Pancreas (tissue), 10 donors: ENCODE results near the gene PREB. TPM values are rescaled to one million over a fixed set of nuclear protein-coding genes. Genes with fewer than 3 reads are reported as not detected.
A peak's percentile ranks its signal among the peaks of the same experiment; 100 is the strongest.

Experiments used
- ATAC-seq, 4 donors: fragments of 200-7000 bp; cut with Tn5 transposase; one replicate each; pipeline versions ENCODE4 v1.8.0 to v1.9.1; 2020; ENCODE audit warnings: mild to moderate bottlenecking in 4 of 4, moderate library complexity in 4 of 4
- DNase-seq, 6 donors: peaks; one replicate each; pipeline ENCODE4 v3.0.0-alpha.2; 2020
- FAIRE-seq: peaks from 2 replicates; lab custom pipeline; 2012; peaks lifted over from hg19 to GRCh38; lab: Jason Lieb, UNC
- H3K27ac ChIP-seq, 4 donors: fragments of 200-600 bp; sonication (generic); 1 replicate in 3 of 4; 2 replicates in 1 of 4; pipeline versions ENCODE4 v1.5.0 to v1.8.0; 2020
- H3K27me3 ChIP-seq, 4 donors: fragments of 200-600 bp; one replicate each; pipeline ENCODE4 v1.8.0; 2021
- H3K36me3 ChIP-seq, 3 donors: fragments of 200-600 bp; sonication (generic) in 1 of 3; one replicate each; pipeline versions ENCODE4 v1.5.0 to v1.8.0; 2020 to 2021
- H3K4me1 ChIP-seq, 3 donors: fragments of 200-600 bp; one replicate each; pipeline ENCODE4 v1.8.0; 2021
- H3K4me3 ChIP-seq, 4 donors: fragments of 200-600 bp; sonication (generic) in 2 of 4; one replicate each; pipeline versions ENCODE4 v1.5.0 to v1.8.0; 2020 to 2021
- H3K9me3 ChIP-seq, 4 donors: fragments of 200-600 bp; one replicate each; pipeline ENCODE4 v1.8.0; 2021
- CTCF ChIP-seq, 4 donors: fragments of 200-600 bp; sonication (generic) in 3 of 4; IDR thresholded peaks; one replicate each; pipeline versions ENCODE4 v1.5.0 to v1.8.0; 2021; ENCODE audit warnings: antibody characterized with exemption in 4 of 4
- WGBS, 2 donors: extraction: QIAGEN DNeasy Blood & Tissue Kit; methylation state at CpG; one replicate each; pipeline ENCODE4 v1.1.7; 2013; 5-methylcytosine and 5-hydroxymethylcytosine counted together
- intact Hi-C, 3 donors: fragments of 100-400 bp; cut with DNase I; formaldehyde crosslinking; loops; one replicate each; pipeline versions ENCODE4 v1.11.1 to v1.14.2; 2022
- polyA plus RNA-seq, 2 donors: library from polyadenylated mRNA; stranded (reverse); fragments of 200-250 nt; gene quantifications; one replicate each; pipeline ENCODE4 v1.2.3, GENCODE V29; 2013
- total RNA-seq, 6 donors: library from RNA; stranded (reverse); fragmentation: NEBNext Ultra II Directional in 4 of 6; extraction: Animal tissue kit (Norgen Biotek cat#: 25700) in 4 of 6; gene quantifications; one replicate each; pipeline versions ENCODE4 v1.2.1 to v1.2.4, GENCODE V29; 2021 to 2023
- donor health status: healthy with polysubstance abuse.
- donor health status: DM: no; HTN: no; CAD: no; lungs with moderate emphysema.
- donor health status: DM: no; HTN: no; CAD: no.
- donor health status: control.
- donor health status: control.
- donor health status: Bipolar disorder and iron deficiency.
- donor health status: DM: yes; HTN: yes; CAD: no.
- donor health status: DM: no; HTN: no; CAD: no.
- donor health status: DM: no; HTN: no; CAD: no.
- donor health status: DM: yes; HTN: yes; CAD: no.

The PREB gene
- total and polyA plus RNA-seq, 8 donors, result 24.6 to 73.6 (median 31.2) TPM

GRCh38 chr2:27097341-27097740, 37.1 kb downstream of the PREB start:
- 88 to 96% methylated on average over 14 of the region's 14 CpGs for WGBS, 2 donors
- Histone ChIP-seq H3K36me3 (no peaks in the 10 kb centered on the region), H3K4me1 (peaks cover 0 to 10% (median 8%) of the 10 kb centered on the region in 3 donors), H3K9me3 (no peaks in the 10 kb centered on the region), H3K4me3 (no peak overlapping the region), H3K27me3 (no peaks in the 10 kb centered on the region), H3K27ac (no peak overlapping the region)
- intact Hi-C loops, result loop anchor here in 1 of 3 donors (10.0 kb wide), 1 partner anchor 97 kb away; no protein-coding TSS in a partner anchor
- TF ChIP-seq CTCF (IDR thresholded peaks at IDR 0.05), result no peak
- FAIRE-seq (no peak), DNase-seq (peak in 1 of 6 donors; percentile 53), ATAC-seq (no peak)

DNA sequence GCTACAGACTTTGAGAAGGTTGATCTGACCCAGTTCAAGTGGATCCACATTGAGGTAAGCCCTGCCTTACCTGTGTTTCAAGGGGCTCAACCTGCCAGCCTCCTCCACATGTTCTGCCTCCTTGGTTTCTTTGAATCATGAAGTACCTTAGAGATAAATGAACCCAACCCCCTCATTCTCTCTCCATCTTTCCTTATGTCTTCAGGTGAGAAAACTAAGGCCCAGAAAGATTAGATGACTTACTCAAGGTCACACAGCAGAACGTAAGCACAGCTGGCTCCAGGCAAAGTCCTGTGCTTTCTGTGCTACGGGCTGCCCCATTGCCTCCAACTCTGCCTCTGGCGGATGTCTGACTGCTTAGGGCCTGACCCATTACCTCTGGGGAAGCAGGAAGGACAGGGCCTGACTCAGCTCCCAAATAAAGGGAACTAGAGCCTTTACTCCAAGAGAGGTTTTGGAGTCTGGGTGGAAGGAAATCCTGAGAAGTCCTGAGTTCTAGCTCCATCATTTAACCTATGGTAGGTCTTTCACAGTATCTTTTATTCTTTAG, 37.6 kb downstream of the PREB start:
- TF ChIP-seq CTCF (IDR thresholded peaks at IDR 0.05), result no peak
- Histone ChIP-seq H3K4me3 (no peak overlapping the region), H3K36me3 (no peaks in the 10 kb centered on the region), H3K4me1 (peaks cover 0 to 10% (median 8%) of the 10 kb centered on the region in 3 donors), H3K27me3 (no peaks in the 10 kb centered on the region), H3K27ac (no peak overlapping the region), H3K9me3 (no peaks in the 10 kb centered on the region)
- 48% methylated on average over 3 of the region's 3 CpGs for WGBS, 2 donors
- intact Hi-C loops, result loop anchor here in 1 of 3 donors (10.0 kb wide), 1 partner anchor 98 kb away; no protein-coding TSS in a partner anchor
- ATAC-seq (peak in 2 of 4 donors; percentile 5 to 8), FAIRE-seq (no peak), DNase-seq (no peak)

DNA sequence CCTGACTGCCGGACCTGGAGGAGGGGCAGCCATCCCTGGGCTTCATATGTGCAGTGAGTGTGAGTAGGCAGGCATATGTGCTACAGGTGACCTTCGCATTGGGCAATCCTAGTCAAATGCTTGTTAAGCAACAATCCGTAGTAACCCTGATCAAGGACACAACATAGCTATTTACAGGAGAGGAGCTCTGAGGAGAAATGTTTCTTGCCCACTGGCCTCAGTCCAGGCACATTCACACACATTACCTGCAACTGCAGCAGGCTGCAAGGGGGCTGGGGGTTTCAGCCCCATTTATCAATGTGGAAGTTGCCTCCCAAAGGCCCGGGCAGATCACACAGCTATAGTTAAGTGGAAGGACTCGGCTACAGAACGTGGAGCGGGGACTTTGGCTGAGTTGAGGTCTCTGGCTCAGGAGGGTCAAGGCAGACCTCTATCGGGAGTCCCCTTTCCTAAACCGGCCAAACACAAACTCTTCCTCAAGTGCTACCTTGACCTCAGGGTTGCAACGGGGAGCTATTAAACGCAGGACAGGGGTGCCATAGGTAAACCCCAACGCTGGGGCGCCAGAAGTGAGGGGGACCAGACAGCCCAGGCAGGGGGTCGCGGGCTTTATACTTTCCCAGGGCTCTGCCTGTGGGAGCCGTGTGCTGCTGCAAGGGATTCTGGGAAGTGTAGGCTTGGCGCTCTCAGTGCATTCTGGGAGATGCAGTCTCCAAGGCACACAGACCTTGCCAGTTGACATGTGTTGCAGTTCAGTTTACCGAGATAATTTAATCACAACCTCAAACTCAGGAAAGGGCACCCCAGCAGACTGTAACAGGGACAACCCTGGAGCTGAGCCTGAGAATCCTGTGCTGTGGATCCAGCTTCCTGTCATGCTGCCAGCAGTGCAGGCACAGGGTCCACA, 38.4 kb downstream of the PREB start:
- peak in 5 of 6 donors; percentile 71 to 83 (median 74) for DNase-seq
- no peaks in the 10 kb centered on the region for H3K27me3 ChIP-seq
- FAIRE-seq, result no peak
- H3K4me1 ChIP-seq, result peaks cover 0 to 10% (median 8%) of the 10 kb centered on the region in 3 donors
- ATAC-seq, result peak; percentile 90 to 95 (median 94)
- H3K4me3 ChIP-seq, result peak overlapping the region in 3 of 4 donors; percentile 10 to 48 (median 20)
- no peak for TF ChIP-seq CTCF (IDR thresholded peaks at IDR 0.05)
- intact Hi-C loops, result loop anchor here in 1 of 3 donors (10.0 kb wide), 1 partner anchor 99 kb away; no protein-coding TSS in a partner anchor
- WGBS, 2 donors, result 16 to 22% methylated on average over 18 of the region's 18 CpGs
- no peaks in the 10 kb centered on the region for H3K36me3 ChIP-seq
- no peaks in the 10 kb centered on the region for H3K9me3 ChIP-seq
- H3K27ac ChIP-seq, result peak overlapping the region in 3 of 4 donors; percentile 8 to 24 (median 23)

DNA sequence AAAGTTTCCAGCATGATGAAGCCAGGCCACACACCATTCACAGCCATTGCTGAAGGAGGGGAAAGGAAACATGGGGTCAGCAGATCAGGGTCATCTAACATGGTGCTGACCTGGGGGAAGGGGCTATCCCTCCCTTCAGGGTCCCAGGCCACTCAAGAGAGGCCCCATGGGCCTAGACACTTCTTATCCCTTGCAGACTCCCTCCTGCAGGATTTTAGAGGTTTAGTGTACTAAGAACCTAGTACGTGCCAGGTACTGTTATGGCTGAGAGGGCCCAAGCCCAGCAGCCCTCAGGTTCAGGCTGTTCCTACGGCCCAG, 39.0 kb downstream of the PREB start:
- H3K27ac ChIP-seq, result no peak overlapping the region
- H3K36me3 ChIP-seq, result no peaks in the 10 kb centered on the region
- H3K4me3 ChIP-seq, result no peak overlapping the region
- H3K4me1 ChIP-seq, result peaks cover 0 to 10% (median 8%) of the 10 kb centered on the region in 3 donors
- FAIRE-seq, result no peak
- TF ChIP-seq CTCF (IDR thresholded peaks at IDR 0.05), result no peak
- no peaks in the 10 kb centered on the region for H3K9me3 ChIP-seq
- intact Hi-C loops, result loop anchor here in 1 of 3 donors (10.0 kb wide), 1 partner anchor 99 kb away; no protein-coding TSS in a partner anchor
- H3K27me3 ChIP-seq, result no peaks in the 10 kb centered on the region
- 80 to 92% methylated on average over 2 of the region's 2 CpGs for WGBS, 2 donors
- no peak for DNase-seq
- ATAC-seq, result no peak
